Neuronal stem cell (in vitro differentiated cells): ENCODE measurements around the gene NFIX.

ENCODE experiments used
- DNase-seq: peaks from one replicate; pipeline ENCODE4 v3.0.0-alpha.2; 2013; ENCODE audit warnings: low spot score
- H2AFZ ChIP-seq: one replicate; pipeline ENCODE4 v1.6.1; 2013; ENCODE audit warnings: mild to moderate bottlenecking, low read length, inconsistent platforms
- H2AK5ac ChIP-seq: 2 replicates; pipeline ENCODE4 v1.6.1; 2013; ENCODE audit warnings: low read depth, mild to moderate bottlenecking, inconsistent platforms, low read length, moderate library complexity, mixed read lengths
- H2BK120ac ChIP-seq: 2 replicates; pipeline ENCODE4 v1.6.1; 2013; ENCODE audit warnings: low read depth, mild to moderate bottlenecking, inconsistent platforms, low read length, moderate library complexity, mixed read lengths
- H2BK12ac ChIP-seq: one replicate; pipeline ENCODE4 v1.6.1; 2013; ENCODE audit warnings: low read length, inconsistent platforms
- H2BK15ac ChIP-seq: 2 replicates; pipeline ENCODE4 v1.6.1; 2013; ENCODE audit warnings: mild to moderate bottlenecking, low read length, inconsistent platforms, mixed read lengths
- H2BK5ac ChIP-seq: one replicate; pipeline ENCODE4 v1.6.1; 2013; ENCODE audit warnings: inconsistent platforms, mild to moderate bottlenecking, low read length, moderate library complexity
- H3K14ac ChIP-seq: one replicate; pipeline ENCODE4 v1.6.1; 2013; ENCODE audit warnings: low read length, inconsistent platforms
- H3K18ac ChIP-seq: 2 replicates; pipeline ENCODE4 v1.6.1; 2013; ENCODE audit warnings: low read length, inconsistent platforms
- H3K23ac ChIP-seq: 2 replicates; pipeline ENCODE4 v1.6.1; 2013; ENCODE audit warnings: low read depth, mild to moderate bottlenecking, mixed read lengths, low read length, inconsistent platforms; ENCODE audit not compliant: poor library complexity
- H3K27ac ChIP-seq: replicated peaks from 3 replicates; pipeline ENCODE4 v1.5.1; 2013; ENCODE audit warnings: low read length, inconsistent platforms
- H3K27me3 ChIP-seq, 3 experiments: 2 replicates each; pipeline ENCODE4 v1.6.1; 2013; ENCODE audit warnings: low read length in 3 of 3, mild to moderate bottlenecking in 2 of 3, inconsistent platforms in 1 of 3, low read depth in 1 of 3, mixed read lengths in 1 of 3, moderate library complexity in 1 of 3; ENCODE audit not compliant: control insufficient read depth in 3 of 3, insufficient read depth in 3 of 3
- H3K36me3 ChIP-seq, 2 donors: replicated peaks in 1 of 2; 2 replicates each; pipeline ENCODE4 v1.6.1; 2013; ENCODE audit warnings: low read length in 2 of 2; ENCODE audit not compliant: control insufficient read depth in 2 of 2, insufficient read depth in 2 of 2
- H3K4ac ChIP-seq: 2 replicates; pipeline ENCODE4 v1.6.1; 2013; ENCODE audit warnings: inconsistent platforms, mild to moderate bottlenecking, low read length, moderate library complexity
- H3K4me1 ChIP-seq, 2 donors: 1 replicate in 1 of 2; 2 replicates in 1 of 2; pipeline ENCODE4 v1.6.1; 2013; ENCODE audit warnings: low read length in 2 of 2, low read depth in 1 of 2; ENCODE audit not compliant: control insufficient read depth in 2 of 2, insufficient read depth in 1 of 2
- H3K4me2 ChIP-seq: one replicate; pipeline ENCODE4 v1.6.1; 2013; ENCODE audit warnings: mild to moderate bottlenecking, low read length, inconsistent platforms; ENCODE audit not compliant: insufficient read depth, poor library complexity, severe bottlenecking
- H3K4me3 ChIP-seq, 2 donors: 2 replicates each; pipeline ENCODE4 v1.5.1; 2013; ENCODE audit warnings: low read length in 2 of 2, mild to moderate bottlenecking in 2 of 2, inconsistent platforms in 1 of 2, moderate library complexity in 1 of 2
- H3K79me1 ChIP-seq: one replicate; pipeline ENCODE4 v1.6.1; 2013; ENCODE audit warnings: low read depth, mild to moderate bottlenecking, inconsistent platforms, low read length, moderate library complexity
- H3K9ac ChIP-seq: one replicate; pipeline ENCODE4 v1.6.1; 2013; ENCODE audit warnings: mild to moderate bottlenecking, low read depth, low read length, inconsistent platforms; ENCODE audit not compliant: poor library complexity
- H3K9me3 ChIP-seq, 2 donors: replicated peaks in 1 of 2; 2 replicates each; pipeline versions ENCODE3 to v1.6.1; 2013; ENCODE audit warnings: low read length in 2 of 2, mild to moderate bottlenecking in 2 of 2, inconsistent platforms in 1 of 2, low read depth in 1 of 2, mixed read lengths in 1 of 2, moderate library complexity in 1 of 2; ENCODE audit not compliant: control insufficient read depth in 2 of 2, insufficient read depth in 1 of 2
- H4K8ac ChIP-seq: one replicate; pipeline ENCODE4 v1.6.1; 2013; ENCODE audit warnings: low read depth, mild to moderate bottlenecking, inconsistent platforms, low read length, moderate library complexity
- H4K91ac ChIP-seq: one replicate; pipeline ENCODE4 v1.6.1; 2013; ENCODE audit warnings: low read length, low read depth, mild to moderate bottlenecking, inconsistent platforms; ENCODE audit not compliant: poor library complexity
- WGBS, 2 donors: extraction: QIAGEN DNeasy Blood & Tissue Kit; methylation state at CpG; one replicate each; pipeline ENCODE4 v1.1.7; 2013; ENCODE audit warnings: missing lambda C conversion rate in 2 of 2, mixed read lengths in 1 of 2; ENCODE audit not compliant: insufficient read length in 2 of 2, insufficient replicate concordance in 1 of 2; ENCODE audit errors: extremely low coverage in 2 of 2; 5-methylcytosine and 5-hydroxymethylcytosine counted together

Gene NFIX

DNA sequence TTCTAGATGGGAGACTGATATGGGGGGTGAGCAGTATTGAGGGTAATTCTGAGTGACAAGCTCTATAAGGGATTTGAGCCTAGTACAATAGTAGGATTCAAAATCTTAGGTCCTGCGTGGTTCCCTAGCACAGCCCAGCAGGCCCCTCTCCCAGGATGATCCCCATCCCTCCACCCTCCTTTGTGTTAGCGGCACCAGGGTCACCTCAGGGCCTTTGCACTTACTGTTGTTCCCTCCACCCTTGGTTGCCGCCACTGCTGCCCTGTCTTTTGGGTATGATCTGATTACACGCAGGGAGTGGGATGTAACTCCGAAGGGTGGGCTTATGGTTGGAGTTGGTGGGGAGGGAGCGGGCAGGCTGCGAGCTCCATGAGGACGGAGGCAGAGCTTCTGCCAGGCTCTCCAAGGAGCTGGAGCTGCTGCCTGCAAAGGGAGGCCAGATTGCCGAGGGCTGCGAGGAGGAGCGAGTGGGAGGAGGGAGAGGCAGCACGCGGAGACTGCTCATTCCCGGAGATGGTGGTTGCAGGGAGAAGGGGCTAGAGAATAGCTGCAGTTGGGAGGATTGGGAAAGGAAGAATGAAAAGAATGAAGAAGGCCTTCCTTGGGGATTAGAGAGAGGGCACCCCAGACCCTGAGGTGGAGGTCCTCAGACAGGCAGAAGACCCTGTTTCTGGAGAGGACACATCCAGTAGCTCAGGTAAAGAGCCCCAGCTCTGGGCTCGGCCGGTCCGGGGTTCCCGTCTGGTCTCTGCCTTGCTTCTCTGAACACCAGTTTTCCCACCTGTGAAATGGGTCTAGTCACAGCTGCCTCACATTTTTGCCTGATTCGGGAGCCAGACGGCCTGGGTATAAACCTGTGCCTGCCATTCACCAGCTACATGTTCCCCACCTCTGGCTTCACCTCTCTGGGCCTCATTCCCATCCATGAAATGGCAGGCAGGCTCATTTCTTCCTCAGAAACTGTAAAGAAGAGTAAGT is 128.0 kb downstream of the NFIX start:
- Histone ChIP-seq H3K4me3 (no peak overlapping the region), H2AK5ac (no peak overlapping the region), H3K4me2 (no peak overlapping the region), H3K79me1 (peaks cover 36% of the 10 kb centered on the region), H3K4me1 (peaks cover 5 to 14% of the 10 kb centered on the region in 2 donors), H4K91ac (no peak overlapping the region), H3K27ac (no peak overlapping the region), H3K36me3 (peaks cover 26 to 68% of the 10 kb centered on the region in 2 donors), H3K9me3 (no peaks in the 10 kb centered on the region), H2BK12ac (peak overlapping the region; percentile 4), H3K23ac (peak overlapping the region; percentile 34), H3K14ac (no peak overlapping the region), H3K27me3 (no peaks in the 10 kb centered on the region), H4K8ac (peak overlapping the region; percentile 57), H2BK15ac (no peak overlapping the region), H2BK120ac (no peak overlapping the region), H3K9ac (no peak overlapping the region), H2BK5ac (peak overlapping the region; percentile 4), H3K18ac (no peak overlapping the region), H2AFZ (no peak overlapping the region), H3K4ac (peak overlapping the region; percentile 67)
- DNase-seq = no peak
- no CpG with 5 or more reads among the region's 20 CpGs for WGBS, 2 donors

DNA sequence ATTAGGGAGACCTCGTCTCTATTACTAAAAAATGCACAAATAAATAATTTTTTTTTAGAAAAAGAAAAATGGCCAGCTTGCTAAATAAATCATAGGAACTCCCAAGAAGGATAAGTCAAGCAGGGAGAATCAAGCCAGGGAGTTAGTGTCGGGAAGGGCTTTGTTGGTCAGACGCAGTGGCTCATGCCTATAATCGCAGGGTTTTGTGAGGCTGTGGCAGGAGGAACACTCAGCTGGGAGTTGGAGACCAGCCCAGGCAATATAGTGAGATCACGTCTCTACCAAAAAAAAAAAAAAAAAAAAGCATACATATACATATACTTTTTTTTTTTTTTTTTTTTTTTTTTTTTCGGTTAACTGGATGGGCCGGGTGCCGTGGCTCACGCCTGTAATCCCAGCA is 131.8 kb downstream of the NFIX start:
- H3K27ac ChIP-seq = no peak overlapping the region
- peaks cover 14 to 60% of the 10 kb centered on the region in 2 donors for H3K36me3 ChIP-seq

DNA sequence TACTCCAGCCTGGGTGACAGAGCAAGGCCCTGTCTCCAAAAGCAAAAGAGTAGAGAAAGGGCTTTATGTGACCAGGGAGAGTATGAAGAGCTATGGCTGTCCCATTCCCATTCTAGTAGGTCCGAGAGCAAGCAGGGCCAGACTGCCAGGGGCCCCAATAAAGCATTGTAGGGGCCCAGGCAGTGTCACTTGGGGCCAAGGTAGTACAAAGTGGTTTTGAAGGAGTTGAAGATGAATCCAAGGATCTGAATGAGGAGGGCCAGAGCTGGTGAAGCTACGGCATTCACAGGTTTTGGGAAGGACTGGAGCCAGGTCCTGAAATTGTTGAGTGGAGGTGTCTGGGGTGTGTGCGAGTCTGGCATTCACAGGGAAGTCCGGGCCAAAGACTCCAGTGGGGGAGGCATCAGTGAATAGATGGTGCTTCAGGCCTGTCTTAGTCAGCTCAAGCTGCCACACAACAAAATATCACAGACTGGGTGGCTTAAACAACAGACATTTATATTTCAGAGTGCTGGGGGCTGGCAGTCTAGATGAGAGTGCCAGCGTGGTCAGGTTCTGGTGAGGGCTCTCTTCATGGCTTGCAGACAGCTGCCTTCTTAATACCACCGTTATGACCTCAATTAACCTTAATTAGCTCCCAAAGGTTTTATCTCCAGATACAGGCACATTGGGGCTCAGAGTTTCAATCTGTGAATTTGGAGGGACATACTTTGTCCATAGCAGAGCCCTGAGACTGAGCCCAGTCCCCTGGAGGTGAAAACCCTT is 132.7 kb downstream of the NFIX start:
- no peak for DNase-seq
- H3K9me3 ChIP-seq = no peaks in the 10 kb centered on the region
- no peak overlapping the region for H3K4me3 ChIP-seq
- peaks cover 34% of the 10 kb centered on the region for H3K79me1 ChIP-seq
- no peak overlapping the region for H4K8ac ChIP-seq
- no peak overlapping the region for H3K18ac ChIP-seq
- no peak overlapping the region for H2BK120ac ChIP-seq
- H3K4ac ChIP-seq = no peak overlapping the region
- H3K23ac ChIP-seq = no peak overlapping the region
- H2BK12ac ChIP-seq = no peak overlapping the region
- no peak overlapping the region for H2BK15ac ChIP-seq
- no peak overlapping the region for H3K14ac ChIP-seq
- H3K9ac ChIP-seq = no peak overlapping the region
- H2AK5ac ChIP-seq = no peak overlapping the region
- peaks cover 2% of the 10 kb centered on the region in 2 donors for H3K4me1 ChIP-seq
- H4K91ac ChIP-seq = no peak overlapping the region
- peaks cover 18 to 62% of the 10 kb centered on the region in 2 donors for H3K36me3 ChIP-seq
- no peak overlapping the region for H2BK5ac ChIP-seq
- no peak overlapping the region for H2AFZ ChIP-seq
- no peak overlapping the region for H3K4me2 ChIP-seq
- H3K27ac ChIP-seq = no peak overlapping the region
- H3K27me3 ChIP-seq = no peaks in the 10 kb centered on the region
- WGBS, 2 donors = no CpG with 5 or more reads among the region's 6 CpGs

More for the DNA sequence above, 131.8 kb downstream of the NFIX start:
- Histone ChIP-seq H2AK5ac (no peak overlapping the region), H2BK120ac (no peak overlapping the region), H3K4me1 (peaks cover 2% of the 10 kb centered on the region in 2 donors), H2AFZ (no peak overlapping the region), H3K4ac (no peak overlapping the region), H2BK12ac (no peak overlapping the region), H3K79me1 (peaks cover 37% of the 10 kb centered on the region), H3K9me3 (no peaks in the 10 kb centered on the region), H4K91ac (no peak overlapping the region), H3K23ac (no peak overlapping the region), H3K18ac (no peak overlapping the region), H3K14ac (no peak overlapping the region), H3K4me2 (no peak overlapping the region), H3K9ac (no peak overlapping the region), H3K4me3 (no peak overlapping the region), H2BK15ac (no peak overlapping the region), H4K8ac (no peak overlapping the region), H3K27me3 (no peaks in the 10 kb centered on the region), H2BK5ac (no peak overlapping the region)
- WGBS, 2 donors = no CpG with 5 or more reads among the region's 9 CpGs
- no peak for DNase-seq

DNA sequence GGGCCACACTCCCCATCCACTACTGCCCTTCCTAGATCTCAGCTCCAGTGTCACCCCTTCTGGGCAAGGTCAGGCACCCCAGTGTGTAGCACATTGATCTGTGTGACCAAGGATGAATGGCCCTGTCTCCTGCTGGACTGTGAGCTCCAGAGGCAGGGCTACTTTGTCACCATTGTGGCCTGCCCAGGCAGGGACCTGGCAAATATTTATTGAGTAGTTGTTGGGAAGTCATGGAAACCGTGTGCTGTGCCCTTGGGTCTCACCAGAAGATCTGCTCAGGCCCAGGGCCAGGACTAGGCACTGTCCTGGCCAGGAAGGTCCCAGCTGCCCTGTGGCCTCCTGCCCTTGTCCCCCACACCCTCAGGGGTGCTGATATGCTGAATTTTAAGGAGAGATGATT is 133.3 kb downstream of the NFIX start:
- H3K23ac ChIP-seq = no peak overlapping the region
- no peak overlapping the region for H3K9ac ChIP-seq

More for the DNA sequence above, 133.3 kb downstream of the NFIX start:
- Histone ChIP-seq H3K27me3 (no peaks in the 10 kb centered on the region), H2BK15ac (no peak overlapping the region), H3K9me3 (no peaks in the 10 kb centered on the region), H3K36me3 (peaks cover 16 to 61% of the 10 kb centered on the region in 2 donors), H3K4me3 (no peak overlapping the region), H3K4ac (no peak overlapping the region), H3K4me1 (peaks cover 0 to 2% of the 10 kb centered on the region in 2 donors), H3K79me1 (peaks cover 30% of the 10 kb centered on the region), H2BK5ac (no peak overlapping the region), H3K14ac (no peak overlapping the region), H2AFZ (no peak overlapping the region), H3K18ac (no peak overlapping the region), H4K91ac (no peak overlapping the region), H2BK12ac (no peak overlapping the region), H4K8ac (no peak overlapping the region), H3K4me2 (no peak overlapping the region), H2BK120ac (no peak overlapping the region), H3K27ac (no peak overlapping the region), H2AK5ac (no peak overlapping the region)
- DNase-seq = no peak
- no CpG with 5 or more reads among the region's 1 CpG for WGBS, 2 donors
